ENCODE measurements around the gene ANKK1.

ANKK1 gene

GRCh38 chr11:113408206-113408605, 20.6 kb downstream of the ANKK1 start:
- in situ Hi-C loops (cut with HindIII; ENCODE audit: low sequenced_read_pairs) = no loop called here

GRCh38 chr11:113408887-113409286, 21.3 kb downstream of the ANKK1 start:
- in situ Hi-C loops (cut with HindIII; ENCODE audit: low sequenced_read_pairs) = no loop called here

GRCh38 chr11:113409526-113409925, 21.9 kb downstream of the ANKK1 start:
- in situ Hi-C loops (cut with HindIII; ENCODE audit: low sequenced_read_pairs) = no loop called here

- in situ Hi-C loops (cut with HindIII; ENCODE audit: low sequenced_read_pairs) = no loop called here
These were observed 23.0 kb downstream of the ANKK1 start for GRCh38 chr11:113410414-113411135.

GRCh38 chr11:113411536-113411935, 24.0 kb downstream of the ANKK1 start:
- in situ Hi-C loops (cut with HindIII; ENCODE audit: low sequenced_read_pairs) = no loop called here

- in situ Hi-C loops (cut with HindIII; ENCODE audit: low sequenced_read_pairs) = no loop called here
These were observed 25.1 kb downstream of the ANKK1 start for GRCh38 chr11:113412675-113413074.

- in situ Hi-C loops (cut with HindIII; ENCODE audit: low sequenced_read_pairs) = no loop called here
These were observed 27.8 kb downstream of the ANKK1 start for GRCh38 chr11:113415343-113415742.

- in situ Hi-C loops (cut with HindIII; ENCODE audit: low sequenced_read_pairs) = no loop called here
These were observed 29.8 kb downstream of the ANKK1 start for GRCh38 chr11:113417428-113417827.

GRCh38 chr11:113419454-113420003, 31.9 kb downstream of the ANKK1 start:
- in situ Hi-C loops (cut with HindIII; ENCODE audit: low sequenced_read_pairs) = no loop called here

GRCh38 chr11:113420808-113421207, 33.2 kb downstream of the ANKK1 start:
- in situ Hi-C loops (cut with HindIII; ENCODE audit: low sequenced_read_pairs) = no loop called here

GRCh38 chr11:113426686-113427085, 39.1 kb downstream of the ANKK1 start:
- in situ Hi-C loops (cut with HindIII; ENCODE audit: low sequenced_read_pairs) = no loop called here

GRCh38 chr11:113431746-113432145, 44.2 kb downstream of the ANKK1 start:
- in situ Hi-C loops (cut with HindIII; ENCODE audit: low sequenced_read_pairs) = no loop called here

- in situ Hi-C loops (cut with HindIII; ENCODE audit: low sequenced_read_pairs) = no loop called here
These were observed 47.8 kb downstream of the ANKK1 start for GRCh38 chr11:113435190-113435968.

- in situ Hi-C loops (cut with HindIII; ENCODE audit: low sequenced_read_pairs) = no loop called here
These were observed 49.2 kb downstream of the ANKK1 start for GRCh38 chr11:113436672-113437252.

- in situ Hi-C loops (cut with HindIII; ENCODE audit: low sequenced_read_pairs) = no loop called here
These were observed 53.2 kb downstream of the ANKK1 start for GRCh38 chr11:113440816-113441215.

GRCh38 chr11:113444502-113445123, 57.0 kb downstream of the ANKK1 start:
- in situ Hi-C loops (cut with HindIII; ENCODE audit: low sequenced_read_pairs) = no loop called here

- in situ Hi-C loops (cut with HindIII; ENCODE audit: low sequenced_read_pairs) = no loop called here
These were observed 58.5 kb downstream of the ANKK1 start for GRCh38 chr11:113446112-113446511.

GRCh38 chr11:113446938-113447337, 59.4 kb downstream of the ANKK1 start:
- in situ Hi-C loops (cut with HindIII; ENCODE audit: low sequenced_read_pairs) = no loop called here

GRCh38 chr11:113447621-113448315, 60.2 kb downstream of the ANKK1 start:
- in situ Hi-C loops (cut with HindIII; ENCODE audit: low sequenced_read_pairs) = no loop called here

- in situ Hi-C loops (cut with HindIII; ENCODE audit: low sequenced_read_pairs) = no loop called here
These were observed 60.7 kb downstream of the ANKK1 start for GRCh38 chr11:113448316-113448677.

GRCh38 chr11:113449743-113450142, 62.2 kb downstream of the ANKK1 start:
- in situ Hi-C loops (cut with HindIII; ENCODE audit: low sequenced_read_pairs) = loop anchor here (5.0 to 10.0 kb wide), 2 partner anchors 63 to 255 kb away; partner anchors contain the start of gene TMPRSS5
